GM19395 (cell line): ENCODE data around the gene ZRANB1.

ENCODE experiments used
- ATAC-seq: cut with Tn5 transposase; IDR thresholded peaks from one replicate; pipeline ENCODE4 v1.9.1; 2021; ENCODE audit warnings: mild to moderate bottlenecking, moderate library complexity; ENCODE audit not compliant: unreplicated experiment

The ZRANB1 gene

GRCh38 chr10:124918906-124919305 lies 23.0 kb upstream of the ZRANB1 start:
- ATAC-seq, result no peak

GRCh38 chr10:124921261-124921660 lies 20.7 kb upstream of the ZRANB1 start:
- ATAC-seq, result no peak

DNA sequence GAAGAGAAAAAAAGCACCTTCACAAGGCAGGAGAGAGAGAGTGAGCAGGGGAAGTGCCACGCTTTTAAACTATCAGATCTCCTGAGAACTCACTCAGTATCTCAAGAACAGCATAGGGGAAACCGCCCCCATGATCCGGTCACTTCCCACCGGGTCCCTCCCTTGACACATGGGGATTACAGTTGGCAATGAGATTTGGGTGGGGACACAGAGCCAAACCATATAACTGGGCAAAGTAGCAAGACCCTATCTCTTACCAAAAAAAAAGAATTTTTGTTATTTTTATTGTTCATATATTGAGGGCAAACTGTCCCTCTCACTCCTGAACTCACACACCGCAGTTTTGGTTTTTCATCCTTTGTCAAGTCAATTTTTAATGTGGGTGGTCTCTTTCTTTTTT lies 18.2 kb upstream of the ZRANB1 start:
- no peak for ATAC-seq

GRCh38 chr10:124926548-124926947 lies 15.4 kb upstream of the ZRANB1 start:
- ATAC-seq, result no peak

DNA sequence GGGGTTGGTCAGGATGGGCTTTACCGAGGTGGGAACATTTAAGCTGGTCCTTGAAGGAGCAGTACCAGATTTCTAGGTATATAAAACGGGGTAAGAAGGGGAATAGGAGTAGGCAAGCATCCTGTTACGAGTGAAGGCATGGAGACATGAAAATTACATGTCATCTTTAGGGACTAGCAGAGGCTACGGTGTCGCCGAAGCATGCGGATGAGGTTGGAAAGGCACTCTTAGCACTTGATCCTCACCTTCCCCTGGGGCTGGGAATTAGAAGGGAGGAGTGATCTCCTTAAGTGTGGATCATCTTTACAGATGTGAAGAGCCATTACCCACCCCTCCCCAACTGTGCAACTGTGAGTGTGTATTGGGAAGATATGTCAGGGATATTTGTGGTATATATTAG lies 13.8 kb upstream of the ZRANB1 start:
- no peak for ATAC-seq

DNA sequence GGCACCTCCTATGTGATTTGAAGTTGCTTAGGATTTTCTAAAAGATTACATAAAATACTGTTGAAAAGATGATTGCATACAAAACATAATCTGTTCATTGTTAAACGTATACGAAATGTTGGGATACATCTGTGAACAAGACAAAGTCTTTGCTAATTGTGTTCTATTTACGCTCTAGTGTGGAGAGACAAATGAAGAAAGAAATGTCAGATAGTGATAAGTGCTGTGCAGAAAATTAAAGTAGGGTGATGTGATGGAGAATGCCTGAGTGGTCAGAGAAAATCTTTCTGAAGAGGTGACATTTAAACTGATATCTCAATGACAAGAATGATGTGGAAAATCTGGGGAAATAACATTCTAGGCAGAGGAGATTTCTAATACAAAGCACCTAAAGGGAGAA lies 13.4 kb upstream of the ZRANB1 start:
- no peak for ATAC-seq

DNA sequence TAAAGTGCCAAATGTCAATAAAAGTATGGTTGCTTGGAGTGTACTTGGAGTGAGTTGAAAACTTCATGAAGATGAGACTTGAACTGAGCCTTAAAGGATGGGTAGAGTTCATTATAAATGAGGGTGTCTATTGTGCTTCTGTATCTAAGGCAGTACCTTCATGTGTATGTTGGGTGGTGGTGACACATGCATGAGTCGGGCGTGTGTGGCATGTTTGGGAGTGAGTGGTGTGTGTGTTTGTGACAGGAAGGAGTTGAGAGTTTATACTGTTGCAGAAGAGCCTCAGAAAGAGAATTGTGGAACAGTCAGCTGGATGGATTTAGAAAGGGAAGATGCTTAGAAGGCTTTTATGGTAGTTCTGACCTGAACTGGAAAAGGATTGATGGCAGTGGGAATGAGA lies 6.0 kb upstream of the ZRANB1 start:
- no peak for ATAC-seq

- no peak for ATAC-seq
Measured at GRCh38 chr10:124936813-124937212, 5.1 kb upstream of the ZRANB1 start.

DNA sequence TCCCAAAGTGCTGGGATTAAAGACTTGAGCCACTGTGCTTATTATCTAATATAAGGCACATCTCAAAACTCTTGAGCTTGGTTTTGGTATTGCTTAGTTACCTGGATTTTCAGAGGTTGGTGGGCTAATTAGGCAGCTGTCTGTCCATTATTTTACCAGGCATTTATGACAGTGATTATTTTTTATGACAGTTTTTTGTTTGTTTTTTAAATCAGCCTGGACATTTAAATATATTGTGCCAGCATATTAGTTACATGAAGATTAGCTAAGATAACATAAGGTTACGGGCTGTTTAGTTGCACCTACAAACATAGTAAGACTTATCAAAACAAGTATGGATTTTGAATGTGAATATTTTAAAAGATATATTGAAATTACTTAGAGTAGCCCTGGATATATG lies 2.6 kb upstream of the ZRANB1 start:
- no peak for ATAC-seq

DNA sequence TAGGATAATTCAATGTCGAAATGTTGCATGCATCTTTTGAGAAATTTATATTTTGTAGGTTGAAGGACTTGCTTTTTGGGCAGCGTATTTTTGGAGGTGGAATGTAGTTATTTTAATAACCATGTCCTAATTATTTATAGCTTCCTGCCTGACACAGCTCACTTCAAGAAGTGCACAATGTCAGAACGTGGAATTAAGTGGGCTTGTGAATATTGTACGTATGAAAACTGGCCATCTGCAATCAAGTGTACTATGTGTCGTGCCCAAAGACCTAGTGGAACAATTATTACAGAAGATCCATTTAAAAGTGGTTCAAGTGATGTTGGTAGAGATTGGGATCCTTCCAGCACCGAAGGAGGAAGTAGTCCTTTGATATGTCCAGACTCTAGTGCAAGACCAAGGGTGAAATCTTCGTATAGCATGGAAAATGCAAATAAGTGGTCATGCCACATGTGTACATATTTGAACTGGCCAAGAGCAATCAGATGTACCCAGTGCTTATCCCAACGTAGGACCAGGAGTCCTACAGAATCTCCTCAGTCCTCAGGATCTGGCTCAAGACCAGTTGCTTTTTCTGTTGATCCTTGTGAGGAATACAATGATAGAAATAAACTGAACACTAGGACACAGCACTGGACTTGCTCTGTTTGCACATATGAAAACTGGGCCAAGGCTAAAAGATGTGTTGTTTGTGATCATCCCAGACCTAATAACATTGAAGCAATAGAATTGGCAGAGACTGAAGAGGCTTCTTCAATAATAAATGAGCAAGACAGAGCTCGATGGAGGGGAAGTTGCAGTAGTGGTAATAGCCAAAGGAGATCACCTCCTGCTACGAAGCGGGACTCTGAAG lies 620 bp downstream of the ZRANB1 start:
- no peak for ATAC-seq

DNA sequence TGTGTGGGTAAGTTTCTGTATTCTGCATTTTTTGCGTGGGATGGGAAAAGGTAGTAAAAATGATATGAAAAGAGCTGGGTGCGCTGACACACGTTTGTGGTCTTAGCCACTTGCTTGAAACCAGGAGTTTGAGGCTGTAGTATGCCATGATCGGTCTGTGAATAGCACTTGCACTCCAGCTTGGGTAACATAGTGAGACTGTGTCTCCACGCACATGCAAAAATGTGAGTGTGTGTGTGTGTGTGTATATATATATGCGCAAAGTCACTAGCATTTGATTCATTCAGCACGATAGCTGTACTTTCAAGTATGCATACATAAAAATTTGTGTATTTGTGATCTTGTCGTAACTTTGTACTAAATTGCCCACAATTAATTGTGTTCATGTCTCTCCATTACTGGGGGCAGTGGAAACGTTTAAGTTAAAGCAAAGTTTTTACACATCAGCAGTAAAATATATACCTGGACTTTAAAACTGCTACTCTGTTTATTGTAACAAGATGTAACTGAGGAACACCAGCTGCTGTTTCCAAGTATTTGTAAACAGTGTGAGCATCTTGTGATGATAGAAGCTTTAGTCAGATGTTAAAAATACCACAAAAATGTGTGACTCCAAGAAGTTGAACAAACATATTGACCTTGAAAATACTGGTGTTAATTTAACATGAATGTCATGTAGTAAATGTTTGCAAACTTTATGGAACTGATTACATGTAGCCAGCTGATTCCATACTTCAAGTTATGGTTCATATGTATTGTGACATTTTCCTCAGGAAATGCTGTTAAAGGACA lies 1.6 kb downstream of the ZRANB1 start:
- ATAC-seq, result no peak

GRCh38 chr10:124944982-124945381 lies 3.1 kb downstream of the ZRANB1 start:
- ATAC-seq, result no peak

GRCh38 chr10:124946945-124947344 lies 5.0 kb downstream of the ZRANB1 start:
- ATAC-seq, result no peak

- ATAC-seq, result no peak
Measured at GRCh38 chr10:124949543-124949942, 7.6 kb downstream of the ZRANB1 start.

DNA sequence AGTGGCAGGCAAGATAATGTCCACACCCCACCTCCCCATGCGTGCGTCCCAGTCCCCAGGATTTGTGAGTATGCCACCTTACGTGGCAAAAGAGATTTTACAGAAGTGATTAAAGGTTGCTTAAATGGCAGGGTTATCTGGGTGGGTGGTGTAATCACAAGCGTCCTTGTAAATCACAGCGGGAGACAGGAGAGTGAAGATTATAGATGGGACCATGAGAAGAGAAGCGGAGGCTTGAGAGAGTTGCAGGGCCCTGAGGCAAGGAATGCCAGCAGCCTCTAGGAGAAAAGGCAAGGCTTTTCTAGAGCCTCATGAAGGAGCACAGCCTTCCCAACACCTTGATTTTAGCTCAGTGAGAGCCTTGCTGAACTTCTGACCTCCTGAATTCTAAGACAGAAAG lies 10.2 kb downstream of the ZRANB1 start:
- no peak for ATAC-seq

GRCh38 chr10:124953421-124953820 lies 11.5 kb downstream of the ZRANB1 start:
- ATAC-seq, result no peak

GRCh38 chr10:124955243-124955642 lies 13.3 kb downstream of the ZRANB1 start:
- ATAC-seq, result no peak

DNA sequence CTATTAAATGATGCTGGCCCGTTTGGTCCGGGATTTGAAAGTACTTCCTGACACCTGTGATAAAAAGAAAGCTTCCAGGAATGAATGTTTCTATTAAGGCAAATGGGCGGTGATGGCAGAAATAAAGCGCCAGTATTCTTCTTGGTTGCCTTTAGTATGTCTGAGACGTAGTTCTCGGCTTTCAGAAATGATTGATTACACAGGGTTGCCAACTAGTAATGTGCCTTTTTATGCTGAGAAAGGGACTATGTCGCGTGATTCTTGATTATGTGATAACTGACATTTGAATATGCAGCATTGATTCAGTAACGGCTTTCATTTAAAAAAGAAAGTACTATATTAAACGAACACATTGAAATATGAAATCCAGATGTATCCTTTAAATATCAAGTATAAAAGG lies 13.9 kb downstream of the ZRANB1 start:
- ATAC-seq, result no peak

DNA sequence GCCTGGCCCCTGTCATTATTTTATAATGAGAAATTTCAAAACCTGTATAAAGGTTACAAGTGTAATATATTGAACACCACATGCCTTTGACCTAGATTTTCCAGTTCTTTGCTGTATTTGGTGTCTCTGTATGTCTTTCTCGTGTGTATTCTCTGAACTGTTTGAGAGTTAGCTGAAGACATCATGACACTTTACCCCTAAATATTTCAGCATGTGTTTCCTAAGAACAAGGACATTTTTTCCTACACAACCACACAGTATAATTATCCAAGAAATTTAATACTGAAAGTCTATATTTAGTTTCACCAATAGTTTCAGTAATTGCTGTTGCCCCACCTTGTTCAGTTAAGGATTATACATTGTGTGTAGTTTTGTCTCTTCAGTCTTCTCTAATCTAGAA lies 14.8 kb downstream of the ZRANB1 start:
- no peak for ATAC-seq

- ATAC-seq, result no peak
Measured at GRCh38 chr10:124957404-124957947, 15.6 kb downstream of the ZRANB1 start.

GRCh38 chr10:124959564-124959963 lies 17.6 kb downstream of the ZRANB1 start:
- no peak for ATAC-seq

DNA sequence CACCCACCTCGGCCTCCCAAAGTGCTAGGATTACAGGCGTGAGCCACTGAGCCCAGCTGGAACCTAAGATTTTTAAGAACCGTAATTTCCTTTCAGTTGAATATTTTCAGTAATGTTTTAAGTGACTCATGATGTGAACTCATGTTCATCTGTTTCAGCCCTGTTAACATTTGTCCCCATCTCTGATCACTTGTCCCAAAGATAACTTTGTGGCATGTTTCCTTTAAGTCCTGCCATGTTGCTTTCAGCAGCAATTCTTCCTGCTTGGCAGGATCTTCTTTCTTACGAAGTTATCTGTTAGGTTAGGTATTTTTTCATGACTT lies 19.3 kb downstream of the ZRANB1 start:
- ATAC-seq, result no peak
